HepG2 (cell line): ENCODE measurements around the gene MTA2. TPM values are rescaled to one million over a fixed set of nuclear protein-coding genes. Genes with fewer than 3 reads are reported as not detected.

Experiments
- CBX1 ChIP-seq: IDR thresholded peaks from one replicate; pipeline ENCODE4 v1.6.1; 2016; ENCODE audit warnings: antibody characterized with exemption, low read depth
- CHCHD3 ChIP-seq: sonication (generic); formaldehyde crosslinking; IDR thresholded peaks from 2 replicates; pipeline ENCODE4 v1.8.0; 2022; ENCODE audit warnings: mild to moderate bottlenecking, missing genetic modification reagents, moderate library complexity
- CREM ChIP-seq, 2 experiments: sonication (generic) in 1 of 2; formaldehyde crosslinking in 1 of 2; IDR thresholded peaks; 2 replicates each; pipeline versions ENCODE4 v1.4.0 to v1.6.1; 2016 to 2020; ENCODE audit warnings: antibody characterized with exemption in 1 of 2, mild to moderate bottlenecking in 1 of 2, missing genetic modification reagents in 1 of 2
- GTF2F1 ChIP-seq: fragments of 150-350 bp; IDR thresholded peaks from 2 replicates; pipeline ENCODE4 v1.6.1; 2014; ENCODE audit warnings: low read length
- HOXA9 ChIP-seq: sonication (generic); formaldehyde crosslinking; IDR thresholded peaks from 2 replicates; pipeline ENCODE4 v1.8.1; 2022; ENCODE audit warnings: missing genetic modification reagents, mild to moderate bottlenecking, moderate library complexity, borderline replicate concordance
- JDP2 ChIP-seq: sonication (generic); formaldehyde crosslinking; IDR thresholded peaks from 2 replicates; pipeline ENCODE4 v1.8.1; 2022; ENCODE audit warnings: missing genetic modification reagents, borderline replicate concordance
- KAT8 ChIP-seq: IDR thresholded peaks from 2 replicates; pipeline ENCODE4 v1.6.1; 2016; ENCODE audit warnings: missing genetic modification reagents, missing compliant biosample characterization
- MAFK ChIP-seq, 2 experiments: IDR thresholded peaks in 1 of 2; conservative IDR thresholded peaks in 1 of 2; 2 replicates each; pipeline ENCODE4 v1.6.1; 2011; ENCODE audit warnings: improper control_type of control experiment in 2 of 2, low read length in 2 of 2
- NR2F1 ChIP-seq, 2 experiments: fragments of 450-650 bp in 1 of 2; formaldehyde crosslinking in 1 of 2; IDR thresholded peaks; 2 replicates each; pipeline versions ENCODE4 v1.5.0 to v1.6.1; 2016 to 2020; ENCODE audit warnings: mild to moderate bottlenecking in 1 of 2, missing compliant biosample characterization in 1 of 2, missing genetic modification reagents in 1 of 2, moderate library complexity in 1 of 2
- PAWR ChIP-seq: sonication (generic); formaldehyde crosslinking; IDR thresholded peaks from 2 replicates; pipeline ENCODE4 v1.4.0; 2020; ENCODE audit warnings: missing genetic modification reagents, mild to moderate bottlenecking, borderline replicate concordance
- PCBP1 ChIP-seq: fragments of 200-400 bp; formaldehyde crosslinking; IDR thresholded peaks from 2 replicates; pipeline ENCODE4 v1.6.1; 2017; ENCODE audit warnings: mild to moderate bottlenecking, low read depth, low read length, borderline replicate concordance
- SSRP1 ChIP-seq: IDR thresholded peaks from 2 replicates; pipeline ENCODE4 v1.6.1; 2016; ENCODE audit warnings: control low read depth
- YEATS2 ChIP-seq: sonication (generic); formaldehyde crosslinking; IDR thresholded peaks from 2 replicates; pipeline ENCODE4 v1.4.0; 2020; ENCODE audit warnings: missing genetic modification reagents, borderline replicate concordance
- ZFP1 ChIP-seq: IDR thresholded peaks from 2 replicates; pipeline ENCODE4 v1.6.1; 2016
- ZNF143 ChIP-seq: sonication (generic); formaldehyde crosslinking; IDR thresholded peaks from 2 replicates; pipeline ENCODE4 v1.4.0; 2020; ENCODE audit warnings: missing genetic modification reagents
- ZNF232 ChIP-seq: sonication (generic); formaldehyde crosslinking; IDR thresholded peaks from 2 replicates; pipeline ENCODE4 v1.4.0; 2020; ENCODE audit warnings: missing genetic modification reagents, borderline replicate concordance
- ZNF24 ChIP-seq: fragments of 450-650 bp; IDR thresholded peaks from 2 replicates; pipeline ENCODE4 v1.6.1; 2017; ENCODE audit warnings: antibody characterized with exemption, mild to moderate bottlenecking
- ZNF282 ChIP-seq: fragments of 450-650 bp; IDR thresholded peaks from 2 replicates; pipeline ENCODE4 v1.6.1; 2018; ENCODE audit not compliant: partially characterized antibody
- ZNF33B ChIP-seq: sonication (generic); formaldehyde crosslinking; IDR thresholded peaks from 2 replicates; pipeline ENCODE4 v1.5.1; 2020; ENCODE audit warnings: mild to moderate bottlenecking, missing genetic modification reagents
- ZNF737 ChIP-seq: sonication (generic); formaldehyde crosslinking; IDR thresholded peaks from 2 replicates; pipeline ENCODE4 v1.5.0; 2020; ENCODE audit warnings: missing genetic modification reagents, mild to moderate bottlenecking, borderline replicate concordance
- ZSCAN21 ChIP-seq: sonication (generic); formaldehyde crosslinking; IDR thresholded peaks from 2 replicates; pipeline ENCODE4 v1.8.0; 2022; ENCODE audit warnings: mild to moderate bottlenecking, missing genetic modification reagents, moderate library complexity, borderline replicate concordance
- ZSCAN22 ChIP-seq: sonication (generic); formaldehyde crosslinking; IDR thresholded peaks from 2 replicates; pipeline ENCODE4 v1.4.0; 2020; ENCODE audit warnings: mild to moderate bottlenecking, missing genetic modification reagents
- ZSCAN30 ChIP-seq: sonication (generic); formaldehyde crosslinking; IDR thresholded peaks from 2 replicates; pipeline ENCODE4 v1.5.0; 2020; ENCODE audit warnings: mild to moderate bottlenecking, missing genetic modification reagents
- polyA plus RNA-seq, 8 experiments: library from polyadenylated mRNA; depleted of rRNA in 3 of 8; stranded (reverse) in 7 of 8; unstranded in 1 of 8; fragments of >200 nt; fragmentation: Illumina TruSeq in 4 of 8; extraction: Trizol in 4 of 8; gene quantifications; 2 replicates each; pipeline versions ENCODE4 v1.2.1 to v1.2.3, GENCODE V29; 2011 to 2016; ENCODE audit warnings: low read depth in 4 of 8, missing spikeins in 1 of 8, mixed read lengths in 1 of 8; ENCODE audit not compliant: insufficient read depth in 1 of 8
- total RNA-seq, 5 experiments: library from RNA; depleted of rRNA; stranded (reverse); fragments of >200 nt; fragmentation: Illumina TruSeq; extraction: Trizol; gene quantifications; 2 replicates each; pipeline ENCODE4 v1.2.3, GENCODE V29; 2016; ENCODE audit warnings: low read depth in 1 of 5
- TF ChIP-seq, protein P1 (sequence below): sonication (generic); formaldehyde crosslinking; IDR thresholded peaks from one replicate; pipeline ENCODE4 v1.5.1; 2020; ENCODE audit warnings: mild to moderate bottlenecking, missing genetic modification reagents; ENCODE audit errors: not compliant biosample characterization

The MTA2 gene
- total and polyA plus RNA-seq, 2 of the 13 experiments (the other 11 are each of a cell fraction or from before 2014, with no cell fraction given): 14.0 to 70.0 TPM

DNA sequence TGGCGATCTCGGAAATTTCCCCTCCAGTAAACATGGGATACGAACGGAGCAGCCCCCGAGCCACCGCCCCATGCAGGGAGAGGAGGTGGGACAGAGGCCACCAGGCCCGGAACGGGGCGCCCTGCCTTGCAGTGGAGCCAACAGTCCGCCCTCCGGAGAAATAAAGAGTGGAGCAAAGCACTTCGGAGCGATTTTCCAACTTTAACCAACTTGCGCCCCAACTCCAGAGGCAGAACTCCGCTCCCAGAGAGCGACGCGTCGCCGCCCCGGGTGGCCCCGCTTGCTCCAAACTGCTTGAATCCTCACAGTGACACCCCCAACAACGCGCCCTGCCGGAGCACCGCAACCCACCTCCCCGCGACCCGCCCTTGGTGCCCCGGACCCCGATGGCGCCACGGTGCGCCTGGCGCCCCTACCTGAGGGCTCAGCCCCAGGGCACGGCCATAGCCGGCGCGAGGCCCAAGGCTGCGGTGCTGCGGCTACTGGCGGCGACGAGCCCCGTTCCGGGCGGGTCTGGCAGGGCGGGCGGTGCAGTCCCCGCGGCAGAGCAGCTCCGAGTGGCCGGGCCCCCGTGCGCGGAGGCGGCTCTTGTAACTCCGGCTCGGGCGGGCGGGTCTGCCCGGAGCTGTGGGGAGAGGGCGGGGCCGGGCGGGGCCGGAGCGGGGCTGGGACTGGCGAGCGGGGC lies 55.3 kb downstream of the MTA2 start, which contains the start of gene AHNAK (continued):
- no peak for TF ChIP-seq ZFP1 (CRISPR knock-in tag)
- no peak for TF ChIP-seq YEATS2 (CRISPR knock-in tag)
- no peak for TF ChIP-seq CHCHD3
- TF ChIP-seq, protein P1, sequence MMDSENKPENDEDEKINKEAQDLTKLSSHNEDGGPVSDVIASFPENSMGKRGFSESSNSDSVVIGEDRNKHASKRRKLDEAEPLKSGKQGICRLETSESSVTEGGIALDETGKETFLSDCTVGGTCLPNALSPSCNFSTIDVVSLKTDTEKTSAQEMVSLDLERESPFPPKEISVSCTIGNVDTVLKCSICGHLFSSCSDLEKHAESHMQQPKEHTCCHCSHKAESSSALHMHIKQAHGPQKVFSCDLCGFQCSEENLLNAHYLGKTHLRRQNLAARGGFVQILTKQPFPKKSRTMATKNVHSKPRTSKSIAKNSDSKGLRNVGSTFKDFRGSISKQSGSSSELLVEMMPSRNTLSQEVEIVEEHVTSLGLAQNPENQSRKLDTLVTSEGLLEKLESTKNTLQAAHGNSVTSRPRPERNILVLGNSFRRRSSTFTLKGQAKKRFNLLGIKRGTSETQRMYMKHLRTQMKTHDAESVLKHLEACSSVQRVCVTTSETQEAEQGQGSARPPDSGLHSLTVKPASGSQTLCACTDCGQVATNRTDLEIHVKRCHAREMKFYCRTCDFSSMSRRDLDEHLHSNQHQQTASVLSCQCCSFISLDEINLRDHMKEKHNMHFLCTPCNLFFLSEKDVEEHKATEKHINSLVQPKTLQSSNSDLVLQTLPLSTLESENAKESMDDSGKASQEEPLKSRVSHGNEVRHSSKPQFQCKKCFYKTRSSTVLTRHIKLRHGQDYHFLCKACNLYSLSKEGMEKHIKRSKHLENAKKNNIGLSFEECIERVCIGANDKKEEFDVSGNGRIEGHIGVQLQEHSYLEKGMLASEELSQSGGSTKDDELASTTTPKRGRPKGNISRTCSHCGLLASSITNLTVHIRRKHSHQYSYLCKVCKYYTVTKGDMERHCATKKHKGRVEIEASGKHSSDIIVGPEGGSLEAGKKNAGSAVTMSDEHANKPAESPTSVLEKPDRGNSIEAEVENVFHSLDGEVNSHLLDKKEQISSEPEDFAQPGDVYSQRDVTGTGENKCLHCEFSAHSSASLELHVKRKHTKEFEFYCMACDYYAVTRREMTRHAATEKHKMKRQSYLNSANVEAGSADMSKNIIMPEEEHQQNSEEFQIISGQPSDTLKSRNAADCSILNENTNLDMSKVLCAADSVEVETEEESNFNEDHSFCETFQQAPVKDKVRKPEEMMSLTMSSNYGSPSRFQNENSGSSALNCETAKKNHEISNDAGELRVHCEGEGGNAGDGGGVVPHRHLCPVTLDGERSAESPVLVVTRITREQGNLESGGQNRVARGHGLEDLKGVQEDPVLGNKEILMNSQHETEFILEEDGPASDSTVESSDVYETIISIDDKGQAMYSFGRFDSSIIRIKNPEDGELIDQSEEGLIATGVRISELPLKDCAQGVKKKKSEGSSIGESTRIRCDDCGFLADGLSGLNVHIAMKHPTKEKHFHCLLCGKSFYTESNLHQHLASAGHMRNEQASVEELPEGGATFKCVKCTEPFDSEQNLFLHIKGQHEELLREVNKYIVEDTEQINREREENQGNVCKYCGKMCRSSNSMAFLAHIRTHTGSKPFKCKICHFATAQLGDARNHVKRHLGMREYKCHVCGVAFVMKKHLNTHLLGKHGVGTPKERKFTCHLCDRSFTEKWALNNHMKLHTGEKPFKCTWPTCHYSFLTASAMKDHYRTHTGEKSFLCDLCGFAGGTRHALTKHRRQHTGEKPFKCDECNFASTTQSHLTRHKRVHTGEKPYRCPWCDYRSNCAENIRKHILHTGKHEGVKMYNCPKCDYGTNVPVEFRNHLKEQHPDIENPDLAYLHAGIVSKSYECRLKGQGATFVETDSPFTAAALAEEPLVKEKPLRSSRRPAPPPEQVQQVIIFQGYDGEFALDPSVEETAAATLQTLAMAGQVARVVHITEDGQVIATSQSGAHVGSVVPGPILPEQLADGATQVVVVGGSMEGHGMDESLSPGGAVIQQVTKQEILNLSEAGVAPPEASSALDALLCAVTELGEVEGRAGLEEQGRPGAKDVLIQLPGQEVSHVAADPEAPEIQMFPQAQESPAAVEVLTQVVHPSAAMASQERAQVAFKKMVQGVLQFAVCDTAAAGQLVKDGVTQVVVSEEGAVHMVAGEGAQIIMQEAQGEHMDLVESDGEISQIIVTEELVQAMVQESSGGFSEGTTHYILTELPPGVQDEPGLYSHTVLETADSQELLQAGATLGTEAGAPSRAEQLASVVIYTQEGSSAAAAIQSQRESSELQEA (CRISPR knock-in tag): no peak
- TF ChIP-seq ZNF24: no peak
- TF ChIP-seq KAT8 (CRISPR knock-in tag): no peak
- no peak for TF ChIP-seq NR2F1 (CRISPR knock-in tag; IDR thresholded peaks at IDR 0.05)
- TF ChIP-seq CBX1: no peak
- TF ChIP-seq ZNF143: no peak
- TF ChIP-seq HOXA9 (CRISPR knock-in tag): peak; percentile 27; the same call in 1 of the 2 replicates
- no peak for TF ChIP-seq PCBP1
- no peak for TF ChIP-seq MAFK (conservative IDR thresholded peaks at IDR 0.05 in 1 of 2, IDR thresholded peaks at IDR 0.05 in 1 of 2; ENCODE audit: low read length in 2 of 2)
- no peak for TF ChIP-seq ZNF282
- 0 out of 2 replicates have a peak, but pooled peaks have one; percentile 19 for TF ChIP-seq ZNF737 (CRISPR knock-in tag)
- TF ChIP-seq GTF2F1: no peak
- TF ChIP-seq CREM (IDR thresholded peaks at IDR 0.05): no peak
- no peak for TF ChIP-seq CREM (CRISPR knock-in tag; IDR thresholded peaks at IDR 0.05)
- TF ChIP-seq PAWR (CRISPR knock-in tag): no peak
- no peak; the same call in 1 of the 2 replicates for TF ChIP-seq ZSCAN22
- 0 out of 2 replicates have a peak, but pooled peaks have one; percentile 51 for TF ChIP-seq ZSCAN30 (CRISPR knock-in tag)
- TF ChIP-seq ZNF232 (CRISPR knock-in tag): no peak; the same call in 1 of the 2 replicates
- TF ChIP-seq JDP2 (CRISPR knock-in tag): no peak
- no peak for TF ChIP-seq SSRP1 (CRISPR knock-in tag)
- 0 out of 2 replicates have a peak, but pooled peaks have one; percentile 15 for TF ChIP-seq ZNF33B (CRISPR knock-in tag)
- peak; percentile 65; the same call in 1 of the 2 replicates for TF ChIP-seq ZSCAN21 (CRISPR knock-in tag)
